ENCODE data around the gene CHMP4A. TPM values are rescaled to one million over a fixed set of nuclear protein-coding genes. Genes with fewer than 3 reads are reported as not detected.

Gene CHMP4A
- total and polyA plus RNA-seq, 2 of the 13 experiments (the other 11 are each of a cell fraction or from before 2014, with no cell fraction given) = 83.6 to 113 TPM

DNA sequence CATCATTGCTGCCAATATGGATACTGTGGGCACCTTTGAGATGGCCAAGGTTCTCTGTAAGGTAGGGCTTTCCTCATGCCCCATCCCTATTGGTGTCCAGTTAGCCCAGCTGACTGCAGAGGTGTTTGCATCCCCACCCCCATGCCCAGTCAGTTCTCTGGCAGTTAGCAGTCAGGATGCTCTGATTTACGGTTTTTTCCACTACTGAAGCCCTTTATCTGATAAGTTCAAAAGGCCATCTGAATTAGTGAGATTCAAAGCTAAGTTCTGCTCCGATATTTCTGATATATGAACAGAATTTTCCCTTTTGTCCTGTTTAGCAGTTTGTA is 20.2 kb upstream of the CHMP4A start (continued):
- peak; percentile 37; the same call in 1 of the 2 replicates for TF ChIP-seq PATZ1 (CRISPR knock-in tag; IDR thresholded peaks at IDR 0.05)
- TF ChIP-seq LBX2 (CRISPR knock-in tag; IDR thresholded peaks at IDR 0.05; ENCODE audit: borderline replicate concordance) = peak; percentile 2; the same call in 1 of the 2 replicates
- peak; percentile 40; the same call in 1 of the 2 replicates for TF ChIP-seq HNF4G (IDR thresholded peaks at IDR 0.05; ENCODE audit: borderline replicate concordance, low read depth, low read length)
- TF ChIP-seq HNF4G (CRISPR knock-in tag; IDR thresholded peaks at IDR 0.05; ENCODE audit: borderline replicate concordance, low read depth) = no peak
- TF ChIP-seq, protein P1, sequence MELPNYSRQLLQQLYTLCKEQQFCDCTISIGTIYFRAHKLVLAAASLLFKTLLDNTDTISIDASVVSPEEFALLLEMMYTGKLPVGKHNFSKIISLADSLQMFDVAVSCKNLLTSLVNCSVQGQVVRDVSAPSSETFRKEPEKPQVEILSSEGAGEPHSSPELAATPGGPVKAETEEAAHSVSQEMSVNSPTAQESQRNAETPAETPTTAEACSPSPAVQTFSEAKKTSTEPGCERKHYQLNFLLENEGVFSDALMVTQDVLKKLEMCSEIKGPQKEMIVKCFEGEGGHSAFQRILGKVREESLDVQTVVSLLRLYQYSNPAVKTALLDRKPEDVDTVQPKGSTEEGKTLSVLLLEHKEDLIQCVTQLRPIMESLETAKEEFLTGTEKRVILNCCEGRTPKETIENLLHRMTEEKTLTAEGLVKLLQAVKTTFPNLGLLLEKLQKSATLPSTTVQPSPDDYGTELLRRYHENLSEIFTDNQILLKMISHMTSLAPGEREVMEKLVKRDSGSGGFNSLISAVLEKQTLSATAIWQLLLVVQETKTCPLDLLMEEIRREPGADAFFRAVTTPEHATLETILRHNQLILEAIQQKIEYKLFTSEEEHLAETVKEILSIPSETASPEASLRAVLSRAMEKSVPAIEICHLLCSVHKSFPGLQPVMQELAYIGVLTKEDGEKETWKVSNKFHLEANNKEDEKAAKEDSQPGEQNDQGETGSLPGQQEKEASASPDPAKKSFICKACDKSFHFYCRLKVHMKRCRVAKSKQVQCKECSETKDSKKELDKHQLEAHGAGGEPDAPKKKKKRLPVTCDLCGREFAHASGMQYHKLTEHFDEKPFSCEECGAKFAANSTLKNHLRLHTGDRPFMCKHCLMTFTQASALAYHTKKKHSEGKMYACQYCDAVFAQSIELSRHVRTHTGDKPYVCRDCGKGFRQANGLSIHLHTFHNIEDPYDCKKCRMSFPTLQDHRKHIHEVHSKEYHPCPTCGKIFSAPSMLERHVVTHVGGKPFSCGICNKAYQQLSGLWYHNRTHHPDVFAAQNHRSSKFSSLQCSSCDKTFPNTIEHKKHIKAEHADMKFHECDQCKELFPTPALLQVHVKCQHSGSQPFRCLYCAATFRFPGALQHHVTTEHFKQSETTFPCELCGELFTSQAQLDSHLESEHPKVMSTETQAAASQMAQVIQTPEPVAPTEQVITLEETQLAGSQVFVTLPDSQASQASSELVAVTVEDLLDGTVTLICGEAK (IDR thresholded peaks at IDR 0.05) = no peak
- TF ChIP-seq, protein P1 (CRISPR knock-in tag; IDR thresholded peaks at IDR 0.05) = no peak
- TF ChIP-seq TARDBP (CRISPR knock-in tag; IDR thresholded peaks at IDR 0.05) = peak; percentile 19; the same call in 1 of the 2 replicates
- no peak for TF ChIP-seq ZBTB20 (CRISPR knock-in tag; IDR thresholded peaks at IDR 0.05; ENCODE audit: borderline replicate concordance, low read depth)
- TF ChIP-seq ETV6 (CRISPR knock-in tag; conservative IDR thresholded peaks at IDR 0.05) = 0 out of 2 replicates have a peak, but pooled peaks have one; percentile 4
- 0 out of 2 replicates have a peak, but pooled peaks have one; percentile 52 for TF ChIP-seq NAIF1 (CRISPR knock-in tag; IDR thresholded peaks at IDR 0.05; ENCODE audit: borderline replicate concordance)
- no peak for TF ChIP-seq NR2C2 (CRISPR knock-in tag; IDR thresholded peaks at IDR 0.05; ENCODE audit: borderline replicate concordance)
- TF ChIP-seq RARG (CRISPR knock-in tag; IDR thresholded peaks at IDR 0.05; ENCODE audit: low read depth) = no peak
- TF ChIP-seq, protein P2, sequence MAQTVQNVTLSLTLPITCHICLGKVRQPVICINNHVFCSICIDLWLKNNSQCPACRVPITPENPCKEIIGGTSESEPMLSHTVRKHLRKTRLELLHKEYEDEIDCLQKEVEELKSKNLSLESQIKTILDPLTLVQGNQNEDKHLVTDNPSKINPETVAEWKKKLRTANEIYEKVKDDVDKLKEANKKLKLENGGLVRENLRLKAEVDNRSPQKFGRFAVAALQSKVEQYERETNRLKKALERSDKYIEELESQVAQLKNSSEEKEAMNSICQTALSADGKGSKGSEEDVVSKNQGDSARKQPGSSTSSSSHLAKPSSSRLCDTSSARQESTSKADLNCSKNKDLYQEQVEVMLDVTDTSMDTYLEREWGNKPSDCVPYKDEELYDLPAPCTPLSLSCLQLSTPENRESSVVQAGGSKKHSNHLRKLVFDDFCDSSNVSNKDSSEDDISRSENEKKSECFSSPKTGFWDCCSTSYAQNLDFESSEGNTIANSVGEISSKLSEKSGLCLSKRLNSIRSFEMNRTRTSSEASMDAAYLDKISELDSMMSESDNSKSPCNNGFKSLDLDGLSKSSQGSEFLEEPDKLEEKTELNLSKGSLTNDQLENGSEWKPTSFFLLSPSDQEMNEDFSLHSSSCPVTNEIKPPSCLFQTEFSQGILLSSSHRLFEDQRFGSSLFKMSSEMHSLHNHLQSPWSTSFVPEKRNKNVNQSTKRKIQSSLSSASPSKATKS (CRISPR knock-in tag; IDR thresholded peaks at IDR 0.05) = 0 out of 2 replicates have a peak, but pooled peaks have one; percentile 6
- no peak for TF ChIP-seq NR3C1 (CRISPR knock-in tag; IDR thresholded peaks at IDR 0.05)
- no peak for TF ChIP-seq CHCHD3 (CRISPR knock-in tag; IDR thresholded peaks at IDR 0.05)
- no peak for TF ChIP-seq ZBTB8A (CRISPR knock-in tag; IDR thresholded peaks at IDR 0.05; ENCODE audit: borderline replicate concordance, low read depth)

All from HepG2 (cell line).